Measurements from ENCODE around the gene SLC9A3.

- TF ChIP-seq EZH2phosphoT487 (IDR thresholded peaks at IDR 0.05; ENCODE audit: insufficient read depth, low read depth): no peak
- TF ChIP-seq EZH2 (IDR thresholded peaks at IDR 0.05; ENCODE audit: insufficient read depth, poor library complexity, severe bottlenecking): no peak
Observed at GRCh38 chr5:522116-522515, 2.1 kb downstream of the SLC9A3 start.

Measured in GM23248 (cell line).